Measurements from ENCODE around the gene PTPRH. TPM values are rescaled to one million over a fixed set of nuclear protein-coding genes. Genes with fewer than 3 reads are reported as not detected.

PTPRH gene
- total and polyA plus RNA-seq, 3 donors from 2014 or later = 1.6 to 11.3 (median 6.0) TPM

DNA sequence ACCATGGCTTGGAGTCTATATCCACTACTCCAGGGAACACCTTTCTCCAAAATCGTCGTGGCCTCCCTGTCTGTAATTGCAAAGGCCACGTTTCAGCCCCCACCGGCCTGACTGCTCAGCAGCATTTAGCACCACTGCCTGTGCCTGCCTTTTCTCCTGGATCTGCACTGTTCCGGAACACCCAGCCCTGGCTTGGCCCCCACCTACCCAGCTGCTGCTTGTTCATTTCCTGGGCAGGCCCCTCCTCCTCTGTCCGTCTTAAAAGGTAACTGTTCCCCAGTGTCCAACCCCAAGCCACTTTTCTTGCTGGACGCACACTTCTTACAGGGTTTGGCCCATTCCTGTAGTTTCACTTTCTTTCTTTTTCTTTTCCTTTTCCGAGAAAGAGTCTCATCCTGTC is 20.7 kb downstream of the PTPRH start:
- H3K9me3 ChIP-seq = no peaks in the 10 kb centered on the region
- H3K4me3 ChIP-seq = no peak overlapping the region
- intact Hi-C loops (cut with DNase I; ENCODE audit: low total_unique reads) = no loop called here
- WGBS, 2 donors = 63 to 77% methylated on average over 8 of the region's 8 CpGs
- H3K27ac ChIP-seq = no peak overlapping the region
- no peaks in the 10 kb centered on the region for H3K4me1 ChIP-seq
- DNase-seq = no peak
- H3K36me3 ChIP-seq (ENCODE audit: low read depth, missing control alignments) = no peaks in the 10 kb centered on the region
- H3K27me3 ChIP-seq = no peaks in the 10 kb centered on the region
- TF ChIP-seq POLR2A (IDR thresholded peaks at IDR 0.05) (no peak), CTCF (IDR thresholded peaks at IDR 0.05) (no peak)

DNA sequence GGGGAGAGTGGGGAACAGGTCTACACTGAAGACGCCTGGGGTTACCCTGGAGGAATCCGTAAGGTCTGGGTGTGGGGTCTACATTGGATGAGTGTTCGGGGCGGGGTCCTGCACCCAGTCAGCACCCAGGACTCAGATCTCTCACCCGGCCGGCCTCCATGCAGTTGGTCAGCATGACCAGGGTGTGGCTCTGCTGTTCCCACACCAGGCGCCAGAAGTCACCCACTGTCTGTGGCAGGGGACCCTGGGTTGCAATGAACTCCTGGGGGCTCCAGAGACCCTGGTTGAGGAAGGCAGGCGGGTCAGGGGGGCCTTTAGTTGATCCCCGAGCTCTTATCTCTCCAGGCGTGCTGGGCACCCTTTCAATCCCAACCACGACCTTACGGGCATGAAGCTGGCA is 23.2 kb downstream of the PTPRH start:
- intact Hi-C loops (cut with DNase I; ENCODE audit: low total_unique reads) = no loop called here
- WGBS, 2 donors = 85 to 88% methylated on average over 6 to 12 of the region's 12 CpGs
- TF ChIP-seq CTCF (IDR thresholded peaks at IDR 0.05) = no peak
- TF ChIP-seq POLR2A (IDR thresholded peaks at IDR 0.05) = no peak
- no peak for DNase-seq
- H3K4me3 ChIP-seq = no peak overlapping the region
- H3K27me3 ChIP-seq = no peaks in the 10 kb centered on the region
- H3K36me3 ChIP-seq (ENCODE audit: low read depth, missing control alignments) = no peaks in the 10 kb centered on the region
- no peak overlapping the region for H3K27ac ChIP-seq
- H3K4me1 ChIP-seq = no peaks in the 10 kb centered on the region
- H3K9me3 ChIP-seq = no peaks in the 10 kb centered on the region

- TF ChIP-seq POLR2A (IDR thresholded peaks at IDR 0.05) = no peak
- H3K27me3 ChIP-seq = no peaks in the 10 kb centered on the region
- no peaks in the 10 kb centered on the region for H3K9me3 ChIP-seq
- H3K27ac ChIP-seq = no peak overlapping the region
- intact Hi-C loops (cut with DNase I; ENCODE audit: low total_unique reads) = no loop called here
- no peak for DNase-seq
- no peak overlapping the region for H3K4me3 ChIP-seq
- H3K36me3 ChIP-seq (ENCODE audit: low read depth, missing control alignments) = no peaks in the 10 kb centered on the region
- H3K4me1 ChIP-seq = no peaks in the 10 kb centered on the region
- WGBS, 2 donors = 79 to 85% methylated on average over 14 to 20 of the region's 20 CpGs
Measured at GRCh38 chr19:55181740-55182139, 27.6 kb downstream of the PTPRH start.

- peak within 1 kb of the TSS; percentile 30 to 44 for H3K4me3 ChIP-seq
- intact Hi-C loops (cut with DNase I; ENCODE audit: low total_unique reads) = no loop called here
- no peaks in the 10 kb centered on the region for H3K4me1 ChIP-seq
- TF ChIP-seq CTCF (IDR thresholded peaks at IDR 0.05) (no peak), POLR2A (IDR thresholded peaks at IDR 0.05) (no peak)
- H3K9me3 ChIP-seq = no peaks in the 10 kb centered on the region
- no peaks in the 10 kb centered on the region for H3K27me3 ChIP-seq
- WGBS, 2 donors = 0 to 3% methylated on average over 26 to 53 of the region's 68 CpGs
- H3K27ac ChIP-seq = no peak within 1 kb of the TSS
- DNase-seq = peak; percentile 43
- no peaks in the 10 kb centered on the region for H3K36me3 ChIP-seq (ENCODE audit: low read depth, missing control alignments)
Measured at GRCh38 chr19:55179606-55180484, 29.5 kb downstream of the PTPRH start, which contains the start of gene SYT5. Gene SYT5 (minus strand): TSS chr19:55180289. CDS start chr19:55179041, 1,248 bp downstream.

- intact Hi-C loops (cut with DNase I; ENCODE audit: low total_unique reads) = no loop called here
- peak overlapping the region; percentile 30 to 44 for H3K4me3 ChIP-seq
- H3K27ac ChIP-seq = no peak overlapping the region
- peak; percentile 85 for DNase-seq
- H3K36me3 ChIP-seq (ENCODE audit: low read depth, missing control alignments) = no peaks in the 10 kb centered on the region
- no peaks in the 10 kb centered on the region for H3K4me1 ChIP-seq
- H3K9me3 ChIP-seq = no peaks in the 10 kb centered on the region
- no peak for TF ChIP-seq CTCF (IDR thresholded peaks at IDR 0.05)
- TF ChIP-seq POLR2A (IDR thresholded peaks at IDR 0.05) = no peak
- no peaks in the 10 kb centered on the region for H3K27me3 ChIP-seq
- WGBS, 2 donors = 3% methylated on average over 51 of the region's 61 CpGs; no CpG with 5 or more reads in 1 of the 2 donors
Measured at GRCh38 chr19:55178781-55179599, 30.3 kb downstream of the PTPRH start.

Measured in testis (tissue), 3 donors.